HuH-7 (cell line): ENCODE results near the gene TRMT11.
"Not testable (repeated sequence)": the region's sequence is repeated elsewhere in the genome, so short reads cannot be mapped to it uniquely, and the experiment has no call there.

Source experiments
- DNase-seq: peaks from one replicate; pipeline ENCODE4 v3.0.0; 2011; ENCODE audit warnings: low spot score

Gene TRMT11

DNA sequence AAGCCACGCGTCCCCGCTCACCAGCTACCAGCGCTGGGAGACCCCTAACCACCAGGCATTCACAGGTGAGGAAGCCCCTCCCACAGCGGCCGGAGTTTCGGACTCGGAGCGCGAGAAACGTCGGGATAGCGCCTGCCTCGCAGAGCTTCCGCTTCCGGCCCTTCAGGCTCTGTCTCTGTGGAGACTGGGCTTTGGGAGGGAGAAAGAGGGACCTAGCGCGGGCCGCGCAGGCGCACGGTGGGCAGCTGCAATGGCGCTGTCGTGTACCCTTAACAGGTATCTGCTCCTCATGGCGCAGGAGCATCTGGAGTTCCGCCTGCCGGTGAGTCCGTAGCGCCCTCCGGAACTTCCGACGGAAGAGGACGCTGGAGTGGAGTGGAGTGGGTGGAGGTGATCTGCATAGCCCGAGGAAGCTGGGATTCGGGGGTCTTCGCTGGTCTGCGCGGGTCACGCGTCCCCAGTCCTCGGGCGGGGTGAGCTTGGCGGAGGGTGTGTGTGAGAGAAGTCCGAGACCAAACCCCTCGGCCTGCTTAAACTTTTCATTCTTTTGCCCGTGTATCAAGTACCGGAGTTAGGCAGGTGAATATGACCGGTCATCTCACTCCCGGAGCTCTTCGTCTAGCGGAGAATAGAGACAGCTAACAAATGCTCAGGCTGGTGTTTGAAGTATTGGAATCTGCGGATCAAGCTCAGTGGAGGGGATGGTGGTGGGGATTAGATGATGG lies at the start of gene TRMT11:
Gene TRMT11 (plus strand): TSS at position 240 of the 725 bp plus-strand sequence. CDS start 11 bp downstream, at position 251.
- DNase-seq: peak; percentile 84

DNA sequence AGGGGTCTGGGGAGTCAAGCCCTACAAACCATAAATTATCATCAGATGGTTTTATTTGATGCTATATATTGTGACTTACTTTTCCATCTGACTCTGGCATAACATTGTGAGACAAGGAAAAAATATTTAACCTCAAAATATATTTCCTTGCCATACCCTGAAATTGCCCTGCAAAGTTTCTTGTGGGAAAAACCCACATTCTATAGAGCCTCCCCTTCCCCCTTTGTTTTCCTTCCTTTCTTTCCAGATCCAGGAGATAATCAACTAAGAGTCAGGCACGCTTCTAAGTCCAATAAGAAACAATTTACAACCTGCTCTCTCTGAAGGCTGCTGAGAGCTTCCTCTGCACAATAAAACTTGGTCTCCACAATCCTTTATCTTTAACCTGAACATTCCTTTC lies 47.3 kb upstream of the TRMT11 start:
- no peak for DNase-seq

DNA sequence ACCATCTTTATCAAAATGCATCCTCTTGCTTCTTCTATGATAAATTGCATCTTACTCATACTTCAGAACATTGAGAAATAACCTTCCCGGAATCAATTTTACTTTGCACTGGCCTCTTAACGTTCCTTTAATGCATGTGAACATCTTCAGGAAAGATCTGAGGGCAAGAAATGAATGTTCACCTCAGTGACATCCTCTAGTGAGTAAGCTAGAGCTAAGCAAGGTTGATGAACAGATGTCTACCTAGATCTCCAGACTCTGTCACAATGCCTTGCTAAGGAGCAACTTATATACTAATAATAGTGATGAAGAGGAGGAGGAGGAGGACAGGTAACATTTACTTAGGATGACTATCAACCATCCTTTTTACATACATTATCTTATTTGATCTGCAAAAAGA lies 46.5 kb upstream of the TRMT11 start:
- DNase-seq: no peak

DNA sequence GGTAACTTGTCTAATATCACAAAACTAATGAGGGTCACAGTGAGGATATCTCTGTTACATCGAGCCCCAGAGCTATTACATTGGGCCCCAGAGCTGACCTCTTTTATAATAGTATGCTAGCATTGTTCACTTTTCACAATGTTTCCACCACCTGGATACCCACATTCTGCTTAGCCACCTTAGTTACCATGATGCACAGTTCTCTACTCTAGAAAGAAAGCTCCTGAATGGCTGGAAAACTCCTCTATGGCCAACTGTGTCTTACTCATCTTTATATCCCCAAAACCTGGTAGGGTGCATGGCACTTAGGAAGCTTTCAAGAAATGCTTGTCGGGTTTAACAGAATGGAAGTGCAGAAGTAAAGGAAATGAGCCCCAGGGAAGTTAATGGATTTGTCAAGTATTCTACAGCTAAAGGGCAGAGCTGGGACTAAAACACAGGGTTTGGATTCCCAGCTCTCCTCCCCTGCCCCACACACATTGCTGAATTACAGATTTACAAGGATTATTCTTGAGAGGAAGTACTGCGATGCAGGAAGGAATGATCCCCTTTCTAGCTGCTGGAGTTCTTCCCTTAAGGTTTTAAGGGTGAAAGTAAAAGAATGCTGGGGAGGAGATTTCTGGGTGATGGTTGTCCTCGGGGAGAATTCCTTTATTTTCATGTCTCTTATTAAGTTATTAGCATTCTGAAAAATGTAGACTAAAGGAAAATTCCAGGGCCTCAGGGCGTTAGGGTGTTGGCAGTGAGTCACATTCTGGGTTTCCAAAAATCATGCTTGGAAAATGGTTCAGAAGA lies 45.9 kb upstream of the TRMT11 start:
- no peak for DNase-seq

DNA sequence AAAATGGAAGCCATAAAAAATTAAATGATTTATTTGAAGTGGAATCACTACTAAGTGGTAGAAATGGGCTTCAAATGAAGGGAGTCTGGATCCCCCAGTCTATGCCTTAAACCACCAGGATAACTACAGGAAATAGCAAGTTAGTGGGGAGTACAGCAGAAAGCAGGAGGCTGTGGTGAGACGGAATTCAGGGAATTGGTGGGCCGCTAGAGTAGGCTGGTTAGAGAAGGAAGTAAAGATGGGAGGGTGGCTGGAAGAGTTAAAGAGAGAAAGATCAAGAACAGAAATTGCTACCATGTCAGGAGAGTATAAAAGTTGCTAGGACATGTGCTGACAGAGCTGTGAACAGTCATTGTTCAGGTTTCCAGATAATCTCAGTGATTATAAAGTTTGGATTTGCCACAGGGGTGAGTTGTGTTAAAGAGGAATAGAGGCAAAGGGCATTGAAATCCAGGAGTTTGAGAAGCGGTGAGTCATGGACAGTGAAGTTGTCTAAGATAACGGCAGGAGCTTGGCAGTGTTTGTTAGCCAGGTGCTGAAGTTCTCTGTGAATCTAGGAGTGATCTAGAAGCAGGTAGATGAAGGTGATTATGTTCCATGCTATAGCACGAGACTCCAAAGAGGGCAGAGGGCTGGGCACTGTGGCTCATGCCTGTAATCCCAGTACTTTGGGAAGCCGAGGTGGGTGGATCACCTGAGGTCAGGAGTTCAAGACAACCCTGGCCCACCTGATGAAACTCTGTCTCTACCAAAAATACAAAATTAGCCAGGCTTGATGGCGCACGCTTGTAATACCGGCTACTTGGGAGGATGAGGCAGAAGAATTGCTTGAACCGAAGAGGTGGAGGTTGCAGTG lies 43.4 kb upstream of the TRMT11 start:
- DNase-seq: no peak

DNA sequence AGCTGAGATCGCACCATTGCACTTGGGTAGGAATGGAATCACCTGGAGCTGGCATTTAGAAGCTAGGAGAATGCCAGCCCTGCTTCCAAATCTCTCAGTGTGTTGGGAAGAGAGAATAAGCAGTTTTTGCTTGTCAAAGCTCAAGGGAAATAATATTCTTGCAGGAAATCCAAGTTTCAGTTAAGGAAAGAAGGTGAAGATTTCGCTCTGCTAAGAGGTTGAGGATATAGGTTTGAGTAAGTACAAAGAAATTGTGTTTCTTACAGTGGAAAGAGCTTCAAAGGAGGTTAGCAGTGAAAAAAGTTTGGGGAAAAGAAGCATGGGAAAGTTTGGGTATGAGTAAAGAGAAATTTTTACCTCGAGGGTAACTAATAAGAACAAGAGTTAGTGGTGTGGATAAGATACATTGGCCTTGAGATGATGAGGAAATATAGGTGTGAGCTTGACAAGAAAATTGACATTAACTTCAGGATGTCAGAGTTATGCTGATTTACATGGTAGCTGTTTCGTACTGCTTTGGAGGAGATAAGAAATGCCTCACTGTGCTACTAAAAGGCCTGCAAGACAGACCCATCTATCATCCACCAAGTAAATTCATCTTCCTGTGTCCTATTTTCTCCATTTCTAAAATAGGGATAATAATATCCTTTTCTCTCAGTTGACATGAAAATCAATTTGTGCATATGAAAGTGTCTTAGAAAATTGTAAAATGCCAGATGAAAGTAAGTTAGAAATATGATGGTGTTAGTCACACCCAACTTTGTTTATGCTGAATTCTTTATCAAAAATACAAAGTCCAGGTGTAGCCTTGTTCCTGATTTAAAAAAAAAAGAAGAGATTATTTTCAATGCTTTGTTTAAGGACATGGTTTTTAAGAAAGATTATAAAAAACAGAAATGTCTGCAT lies 42.6 kb upstream of the TRMT11 start:
- no peak for DNase-seq

DNA sequence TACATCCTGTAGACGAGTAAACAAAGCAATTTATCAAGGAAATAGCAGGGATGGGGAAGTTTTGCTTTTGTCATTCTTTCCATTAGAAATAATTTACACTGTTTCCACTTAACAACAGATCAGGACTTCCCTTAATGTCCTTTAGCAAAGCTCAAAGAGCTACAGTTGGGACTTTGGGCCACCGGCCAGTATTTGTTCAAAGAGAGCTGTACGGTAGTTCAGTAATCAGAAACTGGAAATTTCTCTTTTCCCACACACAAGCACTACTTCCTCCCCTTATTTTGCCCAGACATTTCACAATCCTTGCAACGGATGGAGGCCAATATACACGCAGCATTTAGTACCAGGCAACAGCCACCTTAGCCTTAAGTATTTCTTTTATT lies 41.9 kb upstream of the TRMT11 start:
- peak; percentile 26 for DNase-seq

DNA sequence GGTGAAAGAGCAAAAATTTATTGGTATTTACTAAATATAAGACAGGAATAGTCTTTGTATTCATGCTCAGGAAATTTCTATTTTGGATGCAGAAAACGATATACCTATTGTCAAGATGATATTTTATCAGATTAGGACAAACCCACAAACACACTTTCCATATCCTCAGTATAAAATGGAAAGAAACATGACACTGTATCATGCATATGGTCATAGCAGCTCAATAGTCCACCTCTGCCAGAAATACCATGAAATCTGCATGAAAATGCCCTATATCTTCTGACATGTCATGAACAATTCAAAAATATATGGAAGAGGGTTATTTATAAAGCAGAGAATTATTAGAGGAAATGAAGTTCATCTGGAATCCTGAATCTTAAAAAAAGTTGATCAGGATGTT lies 41.4 kb upstream of the TRMT11 start:
- DNase-seq: no peak

DNA sequence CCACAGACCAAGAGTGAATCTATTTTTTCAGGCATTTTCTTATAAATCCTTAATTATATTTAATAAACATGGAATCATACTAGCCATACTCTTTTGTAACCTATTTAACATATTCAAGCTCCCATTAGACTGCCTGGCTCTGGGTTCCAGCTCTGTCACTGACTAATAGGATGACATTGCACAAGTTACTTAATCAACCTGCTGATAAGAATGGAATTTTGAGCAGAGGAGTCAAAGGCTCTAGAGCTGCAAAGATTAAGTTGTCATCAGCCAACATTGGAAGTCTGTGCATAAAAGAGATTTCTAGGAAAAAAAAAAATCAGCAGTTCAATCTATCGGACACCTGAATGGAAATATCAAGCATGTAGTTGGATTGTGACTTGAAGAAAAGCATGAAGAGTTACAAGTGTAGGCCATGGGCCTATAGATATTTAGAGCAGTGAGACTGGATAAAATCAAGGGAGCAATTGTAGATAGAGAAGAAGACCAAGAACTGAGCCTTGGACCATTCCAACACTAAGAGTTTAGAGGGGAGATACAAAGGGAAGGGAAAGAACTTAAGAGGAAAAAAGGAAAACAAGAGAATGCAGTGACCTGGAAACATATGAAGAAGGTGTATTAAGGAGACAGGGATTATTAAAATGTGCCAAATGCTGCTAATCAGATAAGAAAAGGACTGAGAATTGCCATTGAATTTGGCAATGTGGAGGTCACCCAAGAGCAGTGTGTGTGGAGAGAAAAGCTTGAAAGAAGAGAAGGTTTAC lies 40.8 kb upstream of the TRMT11 start:
- peak; percentile 28 for DNase-seq

DNA sequence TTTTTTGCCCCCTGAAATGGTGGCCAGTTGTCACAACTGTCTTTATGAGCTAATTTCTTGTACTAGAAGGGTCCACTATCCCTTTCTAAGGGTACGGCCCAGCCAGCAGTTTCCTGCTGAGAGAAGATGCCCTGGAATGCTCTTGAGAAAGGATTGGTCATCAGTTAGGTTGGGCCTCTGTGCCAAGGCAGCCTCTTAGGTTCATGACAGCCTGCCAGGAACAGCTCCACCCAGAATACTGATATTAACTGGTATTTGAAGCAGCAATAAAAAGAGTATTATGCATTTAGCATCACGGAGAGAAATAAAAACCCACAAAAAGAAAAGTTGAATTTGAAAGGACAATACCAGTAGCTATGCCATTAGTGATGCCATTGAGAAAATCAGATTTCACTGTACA lies 38.7 kb upstream of the TRMT11 start:
- DNase-seq: no peak

DNA sequence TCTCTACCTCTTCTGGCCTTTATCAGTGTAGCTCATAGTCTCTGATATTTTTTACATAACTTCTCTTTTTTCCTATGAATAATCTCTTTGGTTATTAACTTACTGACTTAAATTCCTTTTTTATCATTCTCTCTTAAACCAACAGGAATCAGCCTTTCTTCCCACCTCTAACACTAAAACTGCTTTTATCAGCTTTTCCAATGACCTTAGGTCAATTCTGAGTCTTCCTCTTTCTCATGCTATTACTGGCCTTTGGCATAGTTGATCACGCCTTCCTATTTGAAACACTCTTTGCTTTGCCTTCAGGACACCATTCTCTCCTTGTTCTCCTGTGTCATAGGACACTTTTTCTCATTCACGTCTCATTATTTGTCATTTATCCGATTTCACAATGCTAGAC lies 37.9 kb upstream of the TRMT11 start:
- DNase-seq: no peak

DNA sequence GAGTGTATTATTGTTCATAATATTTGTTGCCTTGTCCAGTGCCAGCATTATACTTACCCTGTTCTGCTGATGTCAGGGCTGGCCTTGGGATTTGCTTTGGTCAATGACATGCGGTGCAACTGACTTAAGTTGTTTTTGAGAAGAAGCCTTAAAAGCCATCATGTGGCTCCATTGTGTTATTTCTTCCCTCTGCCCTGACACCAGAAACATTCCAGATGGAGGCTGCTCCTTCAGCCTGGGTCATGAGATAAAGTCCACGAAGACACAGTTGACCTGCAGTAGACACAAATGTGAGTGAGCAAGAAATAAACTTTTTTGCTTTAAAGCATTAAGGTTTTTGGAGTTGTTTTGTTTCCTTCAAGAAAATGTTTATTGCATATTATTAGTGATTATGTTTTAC lies 37.3 kb upstream of the TRMT11 start:
- no peak for DNase-seq

DNA sequence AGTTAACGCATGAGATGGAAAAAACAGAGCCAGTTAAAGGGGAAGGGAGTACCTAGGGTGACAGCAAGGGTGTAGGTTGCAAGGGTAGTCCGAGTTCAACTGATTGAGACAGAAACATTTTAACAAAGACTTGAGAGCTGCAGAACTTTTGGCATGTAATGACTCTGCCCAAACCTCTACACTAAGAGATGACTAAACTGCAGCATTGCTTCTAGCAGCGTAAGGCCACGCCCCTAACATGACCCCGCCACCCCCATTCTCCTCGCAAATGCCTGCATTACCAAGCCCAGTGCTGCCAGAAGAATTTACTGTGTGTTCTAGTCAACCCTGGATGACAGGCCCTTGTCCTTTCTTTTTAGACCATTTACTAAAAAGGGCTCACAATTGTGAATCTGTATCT lies 36.0 kb upstream of the TRMT11 start:
- DNase-seq: no peak

DNA sequence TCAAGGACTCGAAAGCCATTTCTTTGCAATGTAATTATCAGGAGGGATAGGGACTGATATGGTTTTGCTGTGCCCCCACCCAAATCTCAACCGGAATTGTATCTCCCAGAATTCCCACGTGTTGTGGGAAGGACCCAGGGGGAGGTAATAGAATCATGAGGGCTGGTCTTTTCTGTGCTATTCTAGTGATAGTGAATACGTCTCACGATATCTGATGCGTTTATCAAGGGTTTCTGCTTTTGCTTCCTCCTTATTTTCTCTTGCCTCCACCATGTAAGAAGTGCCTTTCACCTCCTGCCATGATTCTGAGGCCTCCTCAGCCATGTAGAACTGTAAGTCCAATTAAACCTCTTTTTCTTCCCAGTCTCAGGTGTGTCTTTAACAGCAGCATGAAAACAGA lies 35.6 kb upstream of the TRMT11 start:
- DNase-seq: not testable (repeated sequence)

DNA sequence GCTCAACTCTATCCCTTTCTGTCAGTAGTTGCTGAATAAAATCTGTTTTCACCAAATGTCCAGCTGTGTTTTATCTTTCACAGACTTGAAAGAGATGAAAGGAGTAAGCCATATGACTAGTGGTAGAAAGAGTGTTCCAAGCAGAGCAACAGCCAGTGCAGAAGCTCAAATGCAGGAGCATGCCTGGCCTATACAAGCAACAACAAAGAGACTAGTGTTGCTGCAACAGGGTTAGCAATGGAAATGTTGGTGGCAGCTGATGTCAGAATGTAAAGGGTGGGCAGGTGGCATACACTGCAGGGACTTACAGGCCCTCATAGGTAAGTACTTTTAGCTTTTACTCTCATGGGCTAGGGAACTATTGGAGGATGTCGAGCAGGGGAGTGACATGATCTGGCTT lies 35.0 kb upstream of the TRMT11 start:
- DNase-seq: no peak

DNA sequence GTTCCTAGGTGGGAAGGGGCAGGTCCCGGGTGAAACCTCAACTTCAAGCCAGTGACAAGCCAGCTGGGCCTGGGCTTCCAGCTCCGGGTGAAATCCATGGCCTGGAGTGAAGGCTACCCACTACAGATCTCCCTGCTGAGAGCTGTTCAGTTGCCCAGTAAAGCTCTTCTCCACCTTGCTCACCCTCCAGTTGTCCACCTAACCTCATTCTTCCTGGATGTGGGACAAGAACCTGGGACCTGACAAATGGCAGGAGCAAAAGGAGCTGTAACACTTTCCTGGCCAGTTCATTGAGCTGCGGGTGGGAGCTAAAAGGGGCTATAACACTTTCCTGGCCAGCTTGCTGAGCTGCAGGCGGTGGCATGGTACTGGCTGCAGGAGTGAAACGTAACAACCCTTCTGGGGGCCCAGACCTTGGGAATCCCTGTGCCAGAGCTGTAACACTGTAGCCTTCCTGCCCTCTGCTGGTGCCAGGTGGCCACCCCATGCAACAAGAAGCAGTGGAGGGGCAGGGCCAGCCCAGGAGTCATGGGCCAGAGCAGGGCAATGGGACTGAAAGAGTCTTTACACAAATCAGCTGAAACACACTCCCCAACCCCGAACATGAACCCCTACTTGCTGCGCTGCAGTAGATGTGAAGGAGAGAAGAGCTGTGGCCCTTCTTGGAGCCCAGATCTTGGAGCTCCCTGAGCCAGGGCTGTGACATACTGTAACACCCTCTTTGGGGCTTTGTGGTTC lies 33.4 kb upstream of the TRMT11 start:
- DNase-seq: no peak

DNA sequence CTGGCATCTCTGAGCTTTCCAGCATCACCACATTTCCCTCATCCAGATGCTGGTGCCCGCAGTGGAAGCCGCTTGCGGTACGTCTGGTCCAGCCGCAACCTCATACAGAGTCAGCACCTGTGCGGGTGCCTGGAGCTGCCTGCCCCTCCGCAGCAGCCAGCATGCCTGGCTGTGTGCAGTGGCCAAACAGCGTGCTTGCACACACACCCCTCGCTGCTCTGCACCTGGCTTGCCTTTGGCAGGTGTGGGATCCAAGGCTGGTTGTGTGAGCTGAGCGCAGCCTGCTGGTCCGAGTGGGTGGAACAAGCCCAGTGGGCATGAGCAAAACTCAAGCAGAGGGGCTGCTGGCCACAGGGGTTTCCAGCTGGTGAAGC lies 32.9 kb upstream of the TRMT11 start:
- no peak for DNase-seq

DNA sequence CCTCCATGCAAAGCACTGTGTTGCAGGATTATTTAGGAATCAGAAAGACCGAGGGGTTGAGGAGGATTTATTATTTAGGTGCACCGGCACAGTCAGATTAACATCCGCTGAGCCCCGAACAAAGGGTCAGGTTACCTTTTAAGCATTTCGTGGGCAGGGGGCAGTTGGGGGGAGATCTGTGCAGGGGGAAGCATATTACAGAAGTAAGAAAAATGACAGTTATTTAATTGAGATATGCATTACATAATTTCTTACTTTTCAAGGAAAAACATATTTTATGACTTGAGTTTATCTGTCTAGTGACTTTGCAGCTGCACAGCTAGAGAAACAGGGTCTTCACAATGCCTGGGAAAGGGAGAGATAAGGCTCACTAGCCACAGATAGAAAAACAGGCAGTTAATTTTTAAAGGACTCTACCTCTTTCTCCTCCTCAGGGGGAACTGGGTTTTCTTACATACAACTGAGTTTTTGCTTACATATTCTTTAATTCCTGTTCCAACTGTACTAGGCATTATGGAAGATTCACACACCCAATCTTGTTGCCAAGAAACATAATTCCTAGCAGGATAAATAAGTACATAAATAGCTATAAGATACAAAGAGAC lies 31.5 kb upstream of the TRMT11 start:
- no peak for DNase-seq

DNA sequence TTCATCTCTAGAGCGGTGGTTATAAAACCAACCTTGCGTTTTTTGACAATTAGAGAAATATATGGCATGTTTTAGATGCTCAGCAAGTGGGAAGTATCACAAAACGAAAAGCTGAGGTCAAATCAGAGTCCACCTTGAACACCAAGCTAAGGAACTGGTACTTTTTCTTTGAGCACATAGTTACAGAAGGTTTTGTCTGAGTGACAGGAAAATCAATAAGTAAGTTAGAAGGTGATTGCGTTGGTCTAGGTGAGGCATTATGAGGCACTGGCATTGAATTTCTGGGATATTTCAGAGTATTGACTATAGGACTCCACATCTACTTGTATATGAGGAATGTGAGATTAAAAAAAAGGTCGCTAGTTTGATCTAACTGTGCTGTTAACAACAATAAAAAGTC lies 30.4 kb upstream of the TRMT11 start:
- DNase-seq: no peak
